NCI-H446 (cell line): Measurements from ENCODE around the gene TLL2.

Experiments used
- DNase-seq, 2 experiments: peaks; one replicate each; lab custom pipeline; 2025; lab: John Stamatoyannopoulos, UW

TLL2 gene

DNA sequence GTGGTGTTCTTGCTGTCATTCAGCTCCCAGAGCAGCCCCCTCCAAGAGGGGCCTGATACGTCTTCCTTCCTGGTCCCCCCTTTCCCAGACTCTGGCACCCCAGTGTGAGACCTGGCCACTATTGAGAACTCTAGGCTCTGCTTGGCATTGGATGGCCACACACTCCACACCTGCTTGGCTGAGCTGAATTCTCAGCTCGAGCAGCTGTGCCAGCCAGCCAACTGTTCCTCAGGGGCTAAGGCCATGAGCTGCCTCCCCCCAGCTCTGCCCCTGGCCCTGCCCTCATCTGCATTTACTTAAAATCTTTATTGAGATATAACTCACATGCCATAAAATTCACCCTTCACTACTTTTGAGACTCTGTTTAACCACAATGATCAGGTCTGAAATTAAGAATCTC is 6.7 kb downstream of the TLL2 start:
- no peak for DNase-seq

DNA sequence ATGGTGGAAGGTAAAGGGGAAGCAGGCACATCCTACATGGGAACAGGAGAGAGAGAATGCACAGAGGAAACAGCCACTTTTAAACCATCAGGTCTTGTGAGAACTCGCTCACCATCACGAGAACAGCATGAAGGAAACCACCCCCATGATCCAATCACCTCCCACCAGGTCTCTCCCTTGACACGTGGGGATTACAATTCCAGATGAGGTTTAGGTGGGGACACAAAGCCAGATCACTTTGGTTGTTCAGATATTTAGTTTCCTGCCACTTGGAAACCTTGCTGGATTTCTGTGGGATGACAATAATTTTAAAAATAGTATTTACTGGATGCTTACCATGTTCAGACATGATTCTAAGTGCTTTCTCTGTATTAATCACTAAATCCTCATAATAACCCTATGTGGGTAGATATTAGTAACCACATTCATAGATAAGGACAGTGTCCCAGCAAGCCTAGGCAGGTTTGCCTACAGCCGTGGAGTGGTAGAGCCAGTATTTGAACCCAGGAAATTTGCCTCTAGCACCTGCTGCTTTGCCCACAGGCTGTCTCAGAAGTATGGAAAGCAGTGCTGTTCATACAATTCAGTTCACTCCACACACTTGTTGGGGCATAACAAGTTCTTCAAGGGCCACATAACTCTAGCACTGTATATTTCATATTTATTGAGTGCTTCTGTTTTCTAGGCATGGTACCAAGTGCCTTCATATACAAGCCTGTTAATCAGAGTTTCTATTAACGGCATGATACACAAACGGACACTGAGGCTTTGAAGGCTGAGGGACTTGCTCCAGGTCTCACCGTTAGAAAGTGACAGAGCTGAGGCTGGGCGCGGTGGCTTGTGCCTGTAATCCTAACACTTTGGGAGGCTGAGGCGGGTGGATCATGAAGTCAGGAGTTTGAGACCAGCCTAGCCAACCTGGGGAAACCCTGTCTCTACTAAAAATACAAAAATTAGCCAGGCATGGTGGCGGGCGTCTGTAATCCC is 8.3 kb downstream of the TLL2 start:
- DNase-seq, result no peak

DNA sequence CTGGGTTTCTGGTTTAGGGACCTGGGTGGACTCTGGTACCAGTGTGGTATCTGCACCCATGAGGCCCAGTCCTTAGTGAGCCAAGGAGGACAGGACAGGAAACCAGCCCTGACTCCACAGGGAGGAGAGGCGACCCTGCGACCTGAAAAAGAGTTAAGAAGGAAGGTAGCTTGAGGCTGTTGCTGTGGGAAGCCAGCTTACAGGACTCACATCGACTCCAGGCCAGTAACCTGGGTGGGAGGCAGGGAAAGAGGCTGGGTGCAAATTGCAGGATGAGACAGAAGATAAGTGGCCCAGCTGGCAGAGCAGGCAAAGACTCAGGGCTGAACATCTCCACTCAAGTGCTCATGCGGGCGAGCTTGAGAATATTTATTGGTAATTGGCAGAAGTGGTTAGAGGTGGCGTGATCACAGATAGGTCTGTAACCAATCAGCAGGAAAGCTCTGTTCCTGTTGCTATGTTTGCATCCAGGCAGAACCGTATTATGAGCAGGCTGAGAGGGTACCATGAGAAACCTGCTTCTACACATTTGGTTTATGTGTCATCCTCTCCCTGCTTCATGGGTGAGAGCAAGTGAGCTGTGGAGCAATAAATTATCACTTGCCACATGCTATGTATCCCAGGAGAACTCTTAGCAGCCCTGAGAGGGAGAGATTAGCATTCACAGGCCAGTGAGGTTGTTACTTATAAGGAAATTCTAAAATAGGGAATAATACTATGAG is 11.0 kb downstream of the TLL2 start:
- DNase-seq, result no peak

DNA sequence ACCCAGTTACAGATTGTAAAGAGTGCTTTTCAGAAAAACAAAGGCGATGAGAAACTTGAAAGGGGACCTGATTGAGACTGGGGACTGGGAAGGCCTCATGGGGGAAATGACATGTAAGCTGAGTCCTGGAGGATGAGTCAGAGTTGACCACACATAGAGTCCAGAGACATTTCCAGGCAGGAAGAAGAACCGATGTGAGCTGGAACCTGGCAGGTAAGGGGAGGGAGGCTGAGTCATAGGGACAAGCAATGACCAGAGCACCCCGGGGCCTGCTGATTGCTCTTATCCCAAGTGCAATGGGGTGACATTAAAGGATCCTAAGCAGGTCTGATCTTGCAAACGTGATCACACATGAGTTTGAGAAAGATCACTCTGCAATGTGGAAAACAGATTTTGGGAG is 11.7 kb downstream of the TLL2 start:
- DNase-seq, result no peak

DNA sequence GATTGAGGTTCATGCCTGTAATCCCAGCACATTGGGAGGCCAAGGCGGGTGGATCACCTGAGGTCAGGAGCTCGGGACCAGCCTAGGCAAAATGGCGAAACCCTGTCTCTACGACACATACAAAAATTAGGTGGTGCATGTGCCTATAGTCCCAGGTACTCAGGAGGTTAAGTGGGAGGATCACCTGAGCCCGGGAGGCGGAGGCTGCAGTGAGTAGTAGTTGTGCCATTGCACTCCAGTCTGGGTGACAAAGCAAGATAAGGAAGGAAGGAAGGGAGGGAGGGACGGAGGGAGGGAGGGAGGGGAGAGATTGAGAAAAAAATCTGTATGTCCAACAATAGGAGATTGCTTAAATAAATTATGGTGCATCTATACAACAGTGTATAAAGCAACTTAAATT is 13.2 kb downstream of the TLL2 start:
- no peak for DNase-seq

DNA sequence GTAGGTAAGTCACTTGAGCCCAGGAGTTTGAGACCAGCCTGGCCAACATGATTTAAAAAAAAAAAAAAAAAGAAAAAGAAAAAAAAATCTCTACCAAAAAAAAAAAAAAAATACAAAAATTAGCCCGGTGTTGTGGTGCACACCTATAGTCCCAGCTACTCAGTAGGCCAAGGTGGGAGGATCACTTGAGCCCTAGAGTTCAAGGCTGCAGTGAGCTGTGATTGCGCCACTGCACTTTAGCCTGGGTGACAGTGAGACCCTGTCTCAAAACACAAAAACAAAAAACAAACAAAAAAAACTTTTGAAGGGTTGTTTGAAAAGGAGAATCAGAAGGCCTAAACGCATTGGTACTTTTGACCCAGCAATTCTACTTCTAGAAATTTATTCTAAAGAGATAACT is 13.7 kb downstream of the TLL2 start:
- no peak for DNase-seq

DNA sequence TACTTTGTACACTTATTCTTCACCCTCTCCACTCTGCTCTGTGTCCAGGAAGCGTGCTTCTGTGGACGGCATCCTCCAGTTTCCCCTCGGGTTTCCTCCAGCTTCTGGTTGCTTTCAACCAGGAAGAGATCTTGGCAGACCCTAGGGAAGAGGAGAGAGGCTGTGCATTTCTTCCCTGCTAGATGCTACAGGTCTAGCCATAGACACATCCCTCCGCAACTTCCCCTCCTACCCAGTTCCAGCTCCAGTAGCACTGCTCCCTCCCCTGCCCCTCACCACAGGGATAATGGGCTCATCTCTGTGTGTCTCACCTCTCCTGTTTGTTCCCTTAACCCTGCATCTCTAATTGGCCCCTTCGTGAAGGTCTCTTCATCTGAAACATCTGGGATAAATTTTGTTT is 16.3 kb downstream of the TLL2 start:
- no peak for DNase-seq

DNA sequence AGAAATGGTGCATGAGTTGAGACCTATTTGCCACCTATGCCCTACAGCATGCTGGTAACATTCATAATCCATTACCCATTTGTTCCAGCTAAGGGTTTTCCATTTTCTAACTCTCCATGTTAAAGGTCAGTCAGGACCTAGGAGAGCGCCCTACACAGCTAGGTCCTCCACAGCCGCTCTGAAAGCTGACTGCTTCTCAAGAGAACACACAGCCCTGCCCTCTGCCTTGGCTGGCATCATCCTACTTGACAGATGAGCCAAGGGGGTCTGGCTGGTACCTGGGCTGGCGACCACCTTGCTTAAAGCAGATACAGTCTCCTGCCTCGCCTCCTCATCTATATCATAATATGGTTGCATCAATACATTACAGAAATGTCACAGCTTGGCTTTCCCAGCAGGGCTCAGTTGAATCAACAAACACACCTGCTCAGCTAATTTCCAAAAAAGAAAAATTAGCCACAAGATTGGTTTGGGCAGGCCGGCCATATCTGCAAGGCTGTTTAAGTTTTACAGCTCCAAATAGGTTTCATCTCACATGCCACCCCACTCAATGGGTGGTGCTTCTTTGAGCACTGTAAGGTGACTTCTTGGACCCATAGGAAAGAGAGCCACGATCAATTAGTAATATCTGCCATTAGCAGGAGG is 17.3 kb downstream of the TLL2 start:
- no peak for DNase-seq

DNA sequence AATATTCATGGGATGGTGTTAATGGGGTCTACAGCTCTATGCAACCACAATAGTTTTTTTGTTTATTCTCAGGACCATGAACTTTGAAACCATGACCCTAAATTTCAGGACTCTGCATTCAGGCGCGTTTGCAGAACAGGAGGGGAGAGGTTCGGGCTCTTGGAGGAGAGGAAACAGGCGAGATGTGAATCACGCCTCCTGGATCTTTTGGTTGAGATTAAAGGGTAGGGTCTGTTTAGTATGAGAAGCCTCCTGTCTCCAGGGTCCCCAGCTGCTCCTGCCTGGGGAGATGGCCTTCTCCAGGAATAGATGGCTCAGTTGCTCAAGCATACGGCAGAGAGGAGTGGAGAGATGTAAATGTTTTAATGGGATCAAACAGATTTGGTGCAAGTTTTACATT is 18.2 kb downstream of the TLL2 start:
- no peak for DNase-seq

DNA sequence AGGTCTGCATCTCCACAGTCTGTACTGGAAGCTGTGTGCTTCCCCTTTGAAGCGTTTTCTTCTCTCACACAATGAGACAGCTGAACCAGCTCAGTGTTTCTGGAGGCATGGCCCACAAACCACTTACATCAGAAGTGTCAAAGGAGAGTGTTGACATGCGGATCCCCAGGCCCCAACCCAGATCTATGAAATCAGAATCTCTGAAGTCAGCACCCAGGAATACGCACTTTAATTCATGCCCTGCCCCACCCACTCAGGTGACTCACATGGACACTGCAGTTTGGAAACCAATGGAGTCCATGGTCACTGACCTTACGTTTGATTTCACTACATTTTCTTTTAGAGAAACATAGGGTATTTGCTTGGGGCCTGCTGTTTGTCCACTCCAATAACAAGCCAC is 19.0 kb downstream of the TLL2 start:
- no peak for DNase-seq

DNA sequence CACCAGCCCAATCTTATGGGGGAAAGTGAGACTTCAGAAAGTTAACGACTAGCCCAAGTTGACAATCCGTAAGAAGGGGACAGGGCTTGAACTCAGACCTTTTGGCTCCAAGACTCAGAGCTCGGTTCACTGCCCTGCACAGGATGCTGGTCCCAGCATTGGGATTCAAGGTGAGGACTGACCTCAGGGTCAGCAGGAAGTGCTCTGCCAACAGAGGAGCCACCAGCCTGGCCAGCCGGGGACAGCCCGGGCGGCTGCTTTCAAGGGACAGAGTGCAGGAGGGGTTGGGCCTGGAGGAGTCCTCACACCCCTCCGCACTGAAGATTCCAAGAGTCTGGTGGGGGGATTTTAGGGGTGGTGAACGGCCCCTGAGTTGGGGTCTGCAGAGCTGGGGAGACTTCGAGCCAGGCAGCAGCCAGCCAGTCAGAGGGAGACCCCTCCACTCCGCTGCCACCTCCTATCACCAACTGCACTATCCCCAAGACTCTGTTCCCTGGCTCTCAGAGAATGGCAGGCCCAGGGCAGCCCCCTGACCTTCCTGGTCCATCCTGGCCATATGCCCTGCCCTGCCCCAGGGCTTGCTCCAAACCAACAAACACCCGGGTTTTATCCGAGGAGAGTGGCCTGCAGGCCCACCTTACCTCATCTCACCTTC is 19.7 kb downstream of the TLL2 start:
- DNase-seq, result no peak

DNA sequence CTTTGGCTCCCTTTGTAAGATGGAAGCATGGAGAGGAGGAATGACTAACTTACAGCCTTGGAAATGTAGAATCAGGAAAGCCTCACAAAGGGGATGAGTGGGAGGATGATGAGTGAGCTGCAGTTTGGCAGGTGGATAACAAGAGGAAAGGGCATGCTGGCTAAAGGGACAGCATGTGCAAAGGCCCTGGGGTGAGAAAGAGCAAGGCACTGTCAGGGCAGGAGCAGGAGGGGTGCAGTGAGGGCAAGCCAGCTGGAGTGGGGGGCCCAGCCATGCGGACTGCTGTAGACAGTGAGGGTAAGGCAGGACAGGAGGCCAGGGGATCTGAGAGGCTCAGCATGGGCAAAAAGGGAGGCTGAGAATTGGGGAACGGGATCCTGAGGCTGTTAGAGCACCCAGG is 20.5 kb downstream of the TLL2 start:
- no peak for DNase-seq

DNA sequence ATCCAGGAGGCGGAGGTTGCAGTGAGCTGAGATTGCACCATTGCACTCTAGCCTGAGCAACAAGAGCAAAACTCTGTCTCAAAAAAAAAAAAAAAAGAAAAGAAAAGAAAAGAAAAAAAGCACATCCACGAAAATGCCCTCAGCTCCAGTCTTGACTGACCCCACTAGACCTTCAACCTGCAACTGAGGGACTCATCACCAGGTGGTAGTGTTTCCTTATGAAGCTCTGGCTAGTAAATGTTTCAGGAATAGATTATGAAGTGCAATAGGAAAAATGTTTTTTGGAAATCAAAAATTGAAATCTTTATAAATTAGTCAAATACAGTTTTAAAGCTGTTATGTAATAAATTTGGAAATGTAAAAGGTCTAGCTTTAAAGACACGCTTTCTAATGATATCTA is 22.4 kb downstream of the TLL2 start:
- DNase-seq, result no peak

DNA sequence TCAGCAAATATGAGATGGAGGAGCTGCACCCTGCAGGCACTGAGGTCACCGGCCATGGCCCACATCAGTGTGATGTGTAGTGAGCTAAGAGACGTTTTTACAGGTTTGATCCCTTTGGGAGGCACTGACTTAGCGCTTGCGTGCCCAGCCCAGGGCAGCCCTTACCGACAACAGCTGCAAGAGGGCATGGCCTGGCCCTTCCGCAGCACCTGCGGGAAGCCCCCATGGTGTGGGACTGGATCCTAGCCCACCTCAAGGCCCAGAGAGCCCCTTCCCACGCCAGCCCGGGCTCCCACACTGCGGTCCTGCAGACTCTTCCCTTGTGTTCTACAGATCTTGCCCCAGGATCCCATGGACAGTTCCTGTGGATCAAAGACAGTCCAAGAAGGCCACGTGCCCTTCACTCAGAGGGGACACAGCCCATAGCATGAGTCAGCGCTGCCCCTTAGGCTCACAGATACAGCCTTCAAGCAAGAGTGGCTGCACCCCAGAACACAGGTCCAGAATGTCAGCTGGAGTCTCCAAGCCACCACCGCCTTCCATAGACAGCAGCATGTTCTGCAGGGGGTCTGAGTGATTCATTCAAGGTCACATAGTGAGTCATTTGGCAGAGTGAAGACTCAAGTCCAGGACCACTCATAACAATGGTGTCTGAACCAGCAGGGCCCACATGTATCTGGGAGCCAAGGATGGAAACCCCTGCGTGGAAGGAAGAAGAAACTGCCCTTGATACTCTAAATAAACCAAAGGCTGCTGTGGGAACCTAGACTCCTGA is 25.4 kb downstream of the TLL2 start:
- no peak for DNase-seq

DNA sequence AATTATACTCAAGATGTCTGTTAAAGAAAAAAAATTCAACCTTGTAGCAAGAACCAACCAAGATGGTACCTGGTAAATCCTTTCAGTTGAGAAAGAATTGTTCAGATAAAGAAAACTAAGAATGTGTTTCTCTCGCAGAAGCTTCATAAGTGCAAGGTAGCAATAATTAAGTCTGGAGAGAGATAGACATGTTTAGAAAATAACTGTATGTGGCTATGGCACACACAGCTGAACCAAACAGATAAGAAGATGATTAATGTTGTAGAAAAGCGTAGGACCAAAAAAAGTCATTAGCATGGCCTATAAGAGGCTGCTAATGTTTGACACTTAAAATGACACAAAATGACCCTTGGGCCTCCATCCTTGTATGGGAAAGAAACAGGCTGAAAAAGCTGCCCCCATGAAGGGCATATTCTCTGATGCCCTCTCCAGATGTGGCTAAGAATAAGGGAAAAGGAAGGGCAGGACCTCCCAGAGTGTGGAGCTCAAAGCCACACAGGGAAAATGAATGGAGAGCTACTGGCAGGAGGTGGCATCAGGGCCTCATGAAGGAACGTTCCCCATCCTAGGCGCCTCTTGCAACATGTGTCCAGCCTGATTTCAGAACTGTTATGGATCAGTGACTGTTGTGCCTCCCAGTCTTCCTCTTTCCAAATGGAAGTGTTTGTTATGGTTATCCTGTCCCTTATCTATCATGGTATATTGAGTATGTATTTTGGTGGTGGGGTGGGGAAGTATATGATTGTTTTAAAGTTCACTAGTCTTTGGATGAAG is 30.7 kb downstream of the TLL2 start:
- no peak for DNase-seq

DNA sequence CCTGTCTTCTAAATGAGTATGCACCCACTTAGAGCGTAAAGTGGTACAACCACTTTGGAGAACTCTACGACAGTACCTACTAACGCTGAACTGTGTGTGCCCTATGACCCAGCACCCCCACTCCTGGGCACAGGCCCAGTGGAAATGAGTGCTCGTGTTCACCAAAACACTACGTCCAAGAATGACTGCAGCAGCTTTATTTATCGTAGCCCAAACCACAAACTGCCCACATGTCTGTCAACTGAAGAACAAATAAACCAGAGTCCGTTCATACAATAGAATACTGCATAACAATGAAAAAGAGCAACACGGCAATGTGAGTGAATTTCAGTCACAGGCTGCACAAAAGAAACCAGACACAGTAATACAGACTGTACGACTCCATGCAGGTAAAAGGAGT is 35.4 kb downstream of the TLL2 start:
- DNase-seq, result no peak

DNA sequence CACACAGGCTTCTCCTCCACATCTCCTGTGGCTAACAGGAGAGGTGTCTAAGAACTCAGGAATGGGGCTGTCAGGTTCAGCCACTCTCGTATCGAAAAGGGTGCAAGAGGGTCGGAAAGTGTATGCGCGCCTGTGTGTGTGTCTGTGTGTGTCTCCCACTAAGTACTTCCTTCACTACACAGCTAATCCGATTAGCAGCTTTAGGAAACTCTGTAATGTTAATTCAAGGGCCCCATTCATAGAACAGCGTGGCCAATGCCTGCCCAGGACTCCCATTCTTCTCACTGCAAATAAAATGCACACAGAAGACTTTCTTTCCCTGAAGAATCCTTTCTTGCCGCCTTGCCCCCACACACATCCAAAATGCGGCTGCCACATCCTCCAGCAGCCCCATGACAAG is 39.9 kb downstream of the TLL2 start:
- DNase-seq, result no peak

DNA sequence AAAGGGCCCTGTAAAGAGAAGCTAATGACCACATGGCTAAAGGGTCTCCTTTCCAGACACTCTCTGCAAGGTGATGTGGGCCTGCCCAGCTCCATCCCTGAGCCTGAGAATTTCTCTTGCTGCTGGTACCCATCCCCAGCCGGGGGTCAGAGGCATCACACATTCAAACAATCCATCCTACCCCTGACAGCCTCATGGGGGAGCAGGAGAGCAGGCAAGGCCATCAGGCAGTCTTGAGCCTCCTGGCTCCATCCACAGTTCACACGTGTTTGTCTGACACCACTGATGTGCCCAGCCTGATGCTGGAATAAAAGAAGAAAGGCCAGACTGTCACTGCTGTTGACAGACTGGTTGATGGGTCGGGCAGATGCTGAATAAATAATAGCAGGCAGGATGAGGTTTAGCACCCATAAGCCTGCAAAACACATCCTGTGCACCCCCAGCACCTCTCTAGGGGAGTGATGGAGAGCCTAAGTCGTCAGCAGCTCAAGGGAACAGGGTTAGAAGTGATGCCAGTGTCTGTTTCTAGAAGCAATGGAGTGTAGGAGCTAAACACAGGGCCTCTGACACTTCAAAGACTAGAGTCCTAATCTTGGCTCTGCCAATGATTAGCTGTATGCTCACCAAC is 43.5 kb downstream of the TLL2 start:
- peak in 1 of 2 experiments; percentile 2 for DNase-seq

DNA sequence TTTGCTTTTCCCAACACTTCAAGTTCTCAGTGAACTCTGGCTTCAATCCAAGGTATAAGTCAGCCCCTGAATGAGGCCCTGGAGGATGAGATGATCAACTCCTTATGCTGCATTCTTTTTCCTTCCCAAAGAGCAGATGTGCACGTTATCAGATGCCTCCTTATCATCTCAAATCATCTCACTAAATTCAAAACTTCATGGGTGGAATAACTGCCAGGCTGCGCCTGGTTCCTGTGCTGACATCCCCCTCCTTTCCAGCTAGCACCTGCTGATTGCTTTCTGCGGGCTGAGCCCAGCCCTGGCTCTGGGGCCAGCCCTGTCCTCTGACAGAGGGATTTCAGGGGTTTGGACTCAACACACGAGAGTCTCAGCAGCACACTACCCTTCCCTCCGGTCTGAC is 44.9 kb downstream of the TLL2 start:
- no peak for DNase-seq

DNA sequence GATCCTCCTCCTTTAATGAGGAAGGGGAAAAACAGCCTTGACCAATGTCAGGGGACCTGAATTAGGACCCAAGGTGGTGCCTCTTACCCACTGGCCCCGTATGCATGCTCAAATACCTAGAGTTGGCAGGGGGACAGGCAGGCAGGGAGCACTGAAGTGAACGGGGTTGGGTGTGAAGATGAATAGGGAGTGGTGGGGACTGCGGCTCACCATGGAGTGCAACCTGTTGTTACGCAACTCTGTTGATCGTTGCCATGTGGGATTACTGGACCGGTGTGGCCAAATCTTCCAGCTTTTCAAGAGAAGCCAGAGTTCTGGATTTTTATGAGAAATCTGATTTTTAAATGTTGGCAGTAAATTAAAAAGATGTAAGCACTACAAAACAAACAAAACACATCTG is 48.1 kb downstream of the TLL2 start:
- no peak for DNase-seq
